ENCODE data around the gene CD34. TPM values are rescaled to one million over a fixed set of nuclear protein-coding genes. Genes with fewer than 3 reads are reported as not detected.

CD34 gene
- total RNA-seq (2014; rRNA removed; shearing (Covaris generic)): not detected in 2 replicates
- total RNA-seq (2022): not detected in 2 replicates
- not detected for Bru-seq, nascent RNA
- not detected for BruChase-seq, experiment 1, labeled RNA remaining after a 6-hour chase
- not detected for BruChase-seq, experiment 2, labeled RNA remaining after a 2-hour chase
- long read RNA-seq: 0 reads

GRCh38 chr1:207910591-207911354, at the start of gene CD34:
TSS of gene CD34 (minus strand) at chr1:207911125. CDS start at chr1:207911080, 45 bp downstream.
- Histone ChIP-seq H2AFZ (ENCODE audit: low read length) (no peak within 1 kb of the TSS), H3K9me3 (ENCODE audit: low read length) (no peaks in the 10 kb centered on the region), H3K79me2 (ENCODE audit: insufficient read depth, low read depth, low read length) (no peaks in the 10 kb centered on the region), H3K4me2 (ENCODE audit: low read length) (no peak within 1 kb of the TSS), H3K9me2 (ENCODE audit: insufficient read depth, low read length) (no peaks in the 10 kb centered on the region), H3K36me3 (ENCODE audit: insufficient read depth, low read length) (no peaks in the 10 kb centered on the region), H4K20me1 (ENCODE audit: insufficient read depth, low read length) (no peaks in the 10 kb centered on the region), H3K4me1 (ENCODE audit: insufficient read depth, low read length, poor library complexity, severe bottlenecking) (no peaks in the 10 kb centered on the region), H3K27ac (ENCODE audit: low read depth, low read length, poor library complexity, severe bottlenecking) (no peak within 1 kb of the TSS), H3K4me3 (ENCODE audit: low read depth, low read length, poor library complexity, severe bottlenecking) (no peak within 1 kb of the TSS)
- ChIA-PET CTCF (ENCODE audit: unreplicated experiment) (interaction anchor here (0.6 kb wide), 1 partner anchor 135 kb away, joined by 4 read pairs; no protein-coding TSS in a partner anchor), POLR2A (no interaction called here)
- no TSS peak for BruUV-seq (replicated peaks)
- DNase-seq (ENCODE audit: low spot score): no peak
- no peak for TF ChIP-seq EZH2phosphoT487 (IDR thresholded peaks at IDR 0.05; ENCODE audit: borderline replicate concordance, low read depth, low read length)
- no peak for TF ChIP-seq CTCF (conservative IDR thresholded peaks at IDR 0.05; ENCODE audit: low read length)
- intact Hi-C loops (cut with micrococcal nuclease; ENCODE audit: unreplicated experiment): no loop called here

GRCh38 chr1:207960346-207960745, 49.4 kb upstream of the CD34 start:
- Histone ChIP-seq H2AFZ (ENCODE audit: low read length) (no peak overlapping the region), H3K79me2 (ENCODE audit: insufficient read depth, low read depth, low read length) (no peaks in the 10 kb centered on the region), H3K36me3 (ENCODE audit: insufficient read depth, low read length) (no peaks in the 10 kb centered on the region), H3K4me3 (ENCODE audit: low read depth, low read length, poor library complexity, severe bottlenecking) (no peak overlapping the region), H3K27ac (ENCODE audit: low read depth, low read length, poor library complexity, severe bottlenecking) (no peak overlapping the region), H3K4me1 (ENCODE audit: insufficient read depth, low read length, poor library complexity, severe bottlenecking) (peaks cover 9% of the 10 kb centered on the region), H3K4me2 (ENCODE audit: low read length) (no peak overlapping the region), H4K20me1 (ENCODE audit: insufficient read depth, low read length) (no peaks in the 10 kb centered on the region), H3K9me3 (ENCODE audit: low read length) (no peaks in the 10 kb centered on the region), H3K9me2 (ENCODE audit: insufficient read depth, low read length) (no peaks in the 10 kb centered on the region)
- ChIA-PET POLR2A (interaction anchor here (0.9 kb wide), 1 partner anchor 610 kb away, joined by 3 read pairs; no protein-coding TSS in a partner anchor), CTCF (ENCODE audit: unreplicated experiment) (no interaction called here)
- TF ChIP-seq CTCF (conservative IDR thresholded peaks at IDR 0.05; ENCODE audit: low read length) (no peak), EZH2phosphoT487 (IDR thresholded peaks at IDR 0.05; ENCODE audit: borderline replicate concordance, low read depth, low read length) (no peak)
- no peak for DNase-seq (ENCODE audit: low spot score)
- intact Hi-C loops (cut with micrococcal nuclease; ENCODE audit: unreplicated experiment): loop anchor here (5.0 kb wide), 1 partner anchor 148 kb away; no protein-coding TSS in a partner anchor
- BruUV-seq (replicated peaks): no TSS peak

- Histone ChIP-seq H4K20me1 (ENCODE audit: insufficient read depth, low read length) (no peaks in the 10 kb centered on the region), H2AFZ (ENCODE audit: low read length) (no peak overlapping the region), H3K4me3 (ENCODE audit: low read depth, low read length, poor library complexity, severe bottlenecking) (no peak overlapping the region), H3K4me1 (ENCODE audit: insufficient read depth, low read length, poor library complexity, severe bottlenecking) (peaks cover 9% of the 10 kb centered on the region), H3K9me3 (ENCODE audit: low read length) (no peaks in the 10 kb centered on the region), H3K36me3 (ENCODE audit: insufficient read depth, low read length) (no peaks in the 10 kb centered on the region), H3K79me2 (ENCODE audit: insufficient read depth, low read depth, low read length) (no peaks in the 10 kb centered on the region), H3K9me2 (ENCODE audit: insufficient read depth, low read length) (no peaks in the 10 kb centered on the region), H3K27ac (ENCODE audit: low read depth, low read length, poor library complexity, severe bottlenecking) (no peak overlapping the region), H3K4me2 (ENCODE audit: low read length) (no peak overlapping the region)
- CTCF ChIA-PET (ENCODE audit: unreplicated experiment): no interaction called here
- POLR2A ChIA-PET: interaction anchor here (0.9 kb wide), 1 partner anchor 611 kb away, joined by 3 read pairs; no protein-coding TSS in a partner anchor
- intact Hi-C loops (cut with micrococcal nuclease; ENCODE audit: unreplicated experiment): loop anchor here (5.0 kb wide), 1 partner anchor 148 kb away; no protein-coding TSS in a partner anchor
- TF ChIP-seq EZH2phosphoT487 (IDR thresholded peaks at IDR 0.05; ENCODE audit: borderline replicate concordance, low read depth, low read length): no peak
- no peak for TF ChIP-seq CTCF (conservative IDR thresholded peaks at IDR 0.05; ENCODE audit: low read length)
- DNase-seq (ENCODE audit: low spot score): no peak
- no TSS peak for BruUV-seq (replicated peaks)
These were observed 49.0 kb upstream of the CD34 start for GRCh38 chr1:207959910-207960309.
